Left ventricle myocardium inferior (tissue), 1 donor: ENCODE results near the gene UBFD1. TPM values are rescaled to one million over a fixed set of nuclear protein-coding genes. Genes with fewer than 3 reads are reported as not detected.

ENCODE experiments used
- DNase-seq: peaks from one replicate; pipeline ENCODE4 v3.0.0-alpha.2; 2020
- H3K27ac ChIP-seq: fragments of 200-600 bp; replicated peaks from 2 replicates; pipeline ENCODE4 v1.8.0; 2021
- H3K27me3 ChIP-seq: fragments of 200-600 bp; 2 replicates; pipeline ENCODE4 v1.8.0; 2021; ENCODE audit warnings: low read depth
- H3K36me3 ChIP-seq: fragments of 200-600 bp; 2 replicates; pipeline ENCODE4 v1.8.0; 2021
- H3K4me1 ChIP-seq: fragments of 200-600 bp; 2 replicates; pipeline ENCODE4 v1.8.0; 2021
- H3K4me3 ChIP-seq: fragments of 200-600 bp; 2 replicates; pipeline ENCODE4 v1.8.0; 2021; ENCODE audit warnings: mild to moderate bottlenecking, moderate library complexity
- H3K9me3 ChIP-seq: fragments of 200-600 bp; replicated peaks from 2 replicates; pipeline ENCODE4 v1.8.0; 2021
- CTCF ChIP-seq: fragments of 200-600 bp; IDR thresholded peaks from 2 replicates; pipeline ENCODE4 v1.8.0; 2021; ENCODE audit warnings: antibody characterized with exemption, mild to moderate bottlenecking, borderline replicate concordance
- intact Hi-C: fragments of 100-400 bp; cut with micrococcal nuclease; formaldehyde crosslinking; loops from one replicate; pipeline ENCODE4 v1.11.0; 2022
- total RNA-seq: library from RNA; stranded (reverse); fragmentation: NEBNext Ultra II Directional; extraction: Animal tissue kit (Norgen Biotek cat#: 25700); gene quantifications from one replicate; pipeline ENCODE4 v1.2.1, GENCODE V29; 2021
- donor health status: DM: no; HTN: yes; CAD: no; lungs with severe emphysema.

UBFD1 gene
- total RNA-seq, 1 donor from 2014 or later = 61.4 TPM

- intact Hi-C loops = no loop called here
Measured at GRCh38 chr16:23527961-23528643, 29.4 kb upstream of the UBFD1 start.

GRCh38 chr16:23528644-23529310 lies 28.8 kb upstream of the UBFD1 start:
- Histone ChIP-seq H3K36me3 (peaks cover 81% of the 10 kb centered on the region), H3K27me3 (no peaks in the 10 kb centered on the region), H3K4me3 (no peak overlapping the region), H3K9me3 (no peaks in the 10 kb centered on the region), H3K27ac (peak overlapping the region; percentile 24), H3K4me1 (peaks cover 12% of the 10 kb centered on the region)
- no peak for TF ChIP-seq CTCF
- intact Hi-C loops = no loop called here
- no peak for DNase-seq

More at GRCh38 chr16:23527961-23528643, 29.4 kb upstream of the UBFD1 start:
- Histone ChIP-seq H3K4me3 (no peak overlapping the region), H3K9me3 (no peaks in the 10 kb centered on the region), H3K27me3 (no peaks in the 10 kb centered on the region), H3K36me3 (peaks cover 82% of the 10 kb centered on the region), H3K4me1 (peaks cover 12% of the 10 kb centered on the region), H3K27ac (peak overlapping the region; percentile 24)
- TF ChIP-seq CTCF = no peak
- DNase-seq = no peak

- H3K27me3 ChIP-seq = no peaks in the 10 kb centered on the region
- peaks cover 12% of the 10 kb centered on the region for H3K4me1 ChIP-seq
- peaks cover 81% of the 10 kb centered on the region for H3K36me3 ChIP-seq
- H3K9me3 ChIP-seq = no peaks in the 10 kb centered on the region
- no peak overlapping the region for H3K4me3 ChIP-seq
- DNase-seq = no peak
- no peak for TF ChIP-seq CTCF
- intact Hi-C loops = no loop called here
- no peak overlapping the region for H3K27ac ChIP-seq
Measured at GRCh38 chr16:23530062-23530461, 27.5 kb upstream of the UBFD1 start.

- peaks cover 93% of the 10 kb centered on the region for H3K36me3 ChIP-seq
- intact Hi-C loops = no loop called here
- no peak overlapping the region for H3K4me3 ChIP-seq
- no peak for TF ChIP-seq CTCF
- peaks cover 12% of the 10 kb centered on the region for H3K4me1 ChIP-seq
- H3K9me3 ChIP-seq = no peaks in the 10 kb centered on the region
- no peak overlapping the region for H3K27ac ChIP-seq
- H3K27me3 ChIP-seq = no peaks in the 10 kb centered on the region
- DNase-seq = no peak
Measured at GRCh38 chr16:23532448-23532847, 25.1 kb upstream of the UBFD1 start.

- Histone ChIP-seq H3K4me3 (no peak overlapping the region), H3K9me3 (no peaks in the 10 kb centered on the region), H3K4me1 (no peaks in the 10 kb centered on the region), H3K27me3 (no peaks in the 10 kb centered on the region), H3K36me3 (peaks cover 88% of the 10 kb centered on the region), H3K27ac (no peak overlapping the region)
- DNase-seq = no peak
- no peak for TF ChIP-seq CTCF
- intact Hi-C loops = no loop called here
Measured at GRCh38 chr16:23534868-23535860, 22.4 kb upstream of the UBFD1 start.
